Mesenchymal stem cell (in vitro differentiated cells and primary cell): ENCODE results near the gene AFG1L.

Experiments used
- DNase-seq: peaks from one replicate; pipeline ENCODE4 v3.0.0-alpha.2; 2013
- H2AFZ ChIP-seq: one replicate; pipeline ENCODE4 v1.6.1; 2013; ENCODE audit warnings: low read depth, mild to moderate bottlenecking, control low read depth, inconsistent platforms, low read length, moderate library complexity
- H2AK5ac ChIP-seq: 2 replicates; pipeline ENCODE4 v1.6.1; 2013; ENCODE audit warnings: low read length, moderate library complexity, mild to moderate bottlenecking, inconsistent platforms; ENCODE audit not compliant: severe bottlenecking
- H2BK120ac ChIP-seq: one replicate; pipeline ENCODE4 v1.6.1; 2013; ENCODE audit warnings: low read depth, mild to moderate bottlenecking, inconsistent platforms, low read length, moderate library complexity
- H2BK12ac ChIP-seq, 2 experiments: one replicate each; pipeline ENCODE4 v1.6.1; 2013; ENCODE audit warnings: inconsistent platforms in 2 of 2, low read length in 2 of 2, mild to moderate bottlenecking in 2 of 2, moderate library complexity in 2 of 2, control low read depth in 1 of 2
- H2BK15ac ChIP-seq: one replicate; pipeline ENCODE4 v1.6.1; 2013; ENCODE audit warnings: mild to moderate bottlenecking, low read depth, inconsistent platforms; ENCODE audit not compliant: poor library complexity, severe bottlenecking
- H2BK5ac ChIP-seq: 2 replicates; pipeline ENCODE4 v1.6.1; 2013; ENCODE audit warnings: low read depth, mild to moderate bottlenecking, low read length, control low read depth, inconsistent platforms; ENCODE audit not compliant: poor library complexity, severe bottlenecking
- H3K14ac ChIP-seq, 2 experiments: one replicate each; pipeline ENCODE4 v1.6.1; 2013; ENCODE audit warnings: inconsistent platforms in 2 of 2, low read length in 2 of 2, control low read depth in 1 of 2, mild to moderate bottlenecking in 1 of 2, moderate library complexity in 1 of 2
- H3K18ac ChIP-seq, 2 experiments: one replicate each; pipeline ENCODE4 v1.6.1; 2013; ENCODE audit warnings: inconsistent platforms in 2 of 2, low read length in 2 of 2, control low read depth in 1 of 2, low read depth in 1 of 2, mild to moderate bottlenecking in 1 of 2
- H3K23ac ChIP-seq, 2 experiments: one replicate each; pipeline ENCODE4 v1.6.1; 2013; ENCODE audit warnings: inconsistent platforms in 2 of 2, low read length in 2 of 2, mild to moderate bottlenecking in 2 of 2, moderate library complexity in 2 of 2, control low read depth in 1 of 2
- H3K27ac ChIP-seq: 2 replicates; pipeline ENCODE4 v1.5.1; 2013; ENCODE audit warnings: mild to moderate bottlenecking, moderate library complexity, low read length, control low read depth, inconsistent platforms; ENCODE audit not compliant: poor library complexity, severe bottlenecking
- H3K27me3 ChIP-seq, 2 experiments: 2 replicates each; pipeline versions ENCODE4 v1.6.1 to v1.7.0; 2013; ENCODE audit warnings: low read length in 2 of 2, mild to moderate bottlenecking in 2 of 2, moderate library complexity in 2 of 2, control low read depth in 1 of 2, inconsistent platforms in 1 of 2; ENCODE audit not compliant: control insufficient read depth in 1 of 2, insufficient read depth in 1 of 2
- H3K36me3 ChIP-seq, 2 experiments: 2 replicates each; pipeline versions ENCODE4 v1.6.1 to v1.7.0; 2013; ENCODE audit warnings: low read length in 2 of 2, control low read depth in 1 of 2, inconsistent platforms in 1 of 2, low read depth in 1 of 2, mild to moderate bottlenecking in 1 of 2; ENCODE audit not compliant: insufficient read depth in 2 of 2, control insufficient read depth in 1 of 2
- H3K4ac ChIP-seq, 2 experiments: one replicate each; pipeline ENCODE4 v1.6.1; 2013; ENCODE audit warnings: inconsistent platforms in 2 of 2, low read length in 2 of 2, mild to moderate bottlenecking in 2 of 2, moderate library complexity in 2 of 2, control low read depth in 1 of 2, low read depth in 1 of 2
- H3K4me1 ChIP-seq: 2 replicates; pipeline ENCODE4 v1.6.1; 2013; ENCODE audit warnings: low read depth, low read length, control low read depth; ENCODE audit not compliant: control insufficient read depth, insufficient read depth
- H3K4me2 ChIP-seq: 2 replicates; pipeline ENCODE4 v1.6.1; 2013; ENCODE audit warnings: low read length, mild to moderate bottlenecking, inconsistent platforms; ENCODE audit not compliant: poor library complexity, severe bottlenecking
- H3K4me3 ChIP-seq, 2 experiments: 2 replicates each; pipeline versions ENCODE4 v1.5.1 to v1.7.0; 2013; ENCODE audit warnings: low read length in 2 of 2, mild to moderate bottlenecking in 2 of 2, control low read depth in 1 of 2, low read depth in 1 of 2; ENCODE audit not compliant: insufficient read depth in 1 of 2
- H3K79me1 ChIP-seq: replicated peaks from 2 replicates; pipeline ENCODE4 v1.6.1; 2013; ENCODE audit warnings: mild to moderate bottlenecking, control low read depth, low read length, inconsistent platforms; ENCODE audit not compliant: poor library complexity, severe bottlenecking
- H3K9ac ChIP-seq: 2 replicates; pipeline ENCODE4 v1.7.0; 2013; ENCODE audit warnings: mild to moderate bottlenecking, low read length, moderate library complexity
- H3K9me3 ChIP-seq: 2 replicates; pipeline ENCODE4 v1.7.0; 2013; ENCODE audit warnings: mild to moderate bottlenecking, low read length; ENCODE audit not compliant: control insufficient read depth
- H4K8ac ChIP-seq: one replicate; pipeline ENCODE4 v1.6.1; 2013; ENCODE audit warnings: inconsistent platforms, mild to moderate bottlenecking, low read length, moderate library complexity
- H4K91ac ChIP-seq: one replicate; pipeline ENCODE4 v1.6.1; 2013; ENCODE audit warnings: mild to moderate bottlenecking, low read length, inconsistent platforms
- WGBS: methylation state at CpG from one replicate; pipeline ENCODE4 v1.1.7; 2013; ENCODE audit warnings: mixed read lengths; 5-methylcytosine and 5-hydroxymethylcytosine counted together

AFG1L gene

GRCh38 chr6:108437821-108438220 lies 143.0 kb downstream of the AFG1L start:
- no peak overlapping the region for H3K14ac ChIP-seq
- no peaks in the 10 kb centered on the region for H3K27me3 ChIP-seq
- no peak overlapping the region for H2BK5ac ChIP-seq
- no peak overlapping the region for H3K18ac ChIP-seq
- H4K91ac ChIP-seq, result no peak overlapping the region
- no peak overlapping the region for H3K23ac ChIP-seq
- H2BK120ac ChIP-seq, result no peak overlapping the region
- no peak overlapping the region for H3K27ac ChIP-seq
- no peaks in the 10 kb centered on the region for H3K9me3 ChIP-seq
- DNase-seq, result no peak
- no peak overlapping the region for H2BK12ac ChIP-seq
- no peak overlapping the region for H3K4me2 ChIP-seq
- H2AK5ac ChIP-seq, result no peak overlapping the region
- H3K36me3 ChIP-seq, result no peaks in the 10 kb centered on the region
- H4K8ac ChIP-seq, result no peak overlapping the region
- no peak overlapping the region for H2BK15ac ChIP-seq
- WGBS, result 95% methylated on average over 1 of the region's 1 CpG
- H3K4me3 ChIP-seq, result no peak overlapping the region
- H3K79me1 ChIP-seq, result no peaks in the 10 kb centered on the region
- no peaks in the 10 kb centered on the region for H3K4me1 ChIP-seq
- H3K9ac ChIP-seq, result no peak overlapping the region
- no peak overlapping the region for H3K4ac ChIP-seq
- no peak overlapping the region for H2AFZ ChIP-seq

- Histone ChIP-seq H3K23ac (no peak overlapping the region), H3K18ac (no peak overlapping the region), H2AK5ac (no peak overlapping the region), H3K4me2 (no peak overlapping the region), H2BK15ac (no peak overlapping the region), H3K4me1 (no peaks in the 10 kb centered on the region), H4K8ac (no peak overlapping the region), H3K4ac (no peak overlapping the region), H3K9ac (no peak overlapping the region), H3K79me1 (no peaks in the 10 kb centered on the region), H3K36me3 (no peaks in the 10 kb centered on the region), H2AFZ (no peak overlapping the region), H3K27ac (no peak overlapping the region), H3K4me3 (no peak overlapping the region), H3K9me3 (no peaks in the 10 kb centered on the region), H3K27me3 (no peaks in the 10 kb centered on the region), H2BK5ac (no peak overlapping the region), H3K14ac (no peak overlapping the region), H2BK12ac (no peak overlapping the region), H2BK120ac (no peak overlapping the region), H4K91ac (no peak overlapping the region)
- WGBS, result 87% methylated on average over 7 of the region's 8 CpGs
- no peak for DNase-seq
Measured at GRCh38 chr6:108438918-108439317, 144.1 kb downstream of the AFG1L start.

- H3K14ac ChIP-seq, result no peak overlapping the region
- H3K9ac ChIP-seq, result peak overlapping the region; percentile 12
- H2AFZ ChIP-seq, result no peak overlapping the region
- H3K9me3 ChIP-seq, result no peaks in the 10 kb centered on the region
- H2BK5ac ChIP-seq, result no peak overlapping the region
- no peak overlapping the region for H2BK12ac ChIP-seq
- no peak overlapping the region for H3K4me3 ChIP-seq
- no peak overlapping the region for H2BK15ac ChIP-seq
- no peak overlapping the region for H3K27ac ChIP-seq
- DNase-seq, result no peak
- no peak overlapping the region for H4K8ac ChIP-seq
- H2BK120ac ChIP-seq, result no peak overlapping the region
- H3K4ac ChIP-seq, result no peak overlapping the region
- H3K27me3 ChIP-seq, result no peaks in the 10 kb centered on the region
- no peak overlapping the region for H2AK5ac ChIP-seq
- no peaks in the 10 kb centered on the region for H3K79me1 ChIP-seq
- no peaks in the 10 kb centered on the region for H3K36me3 ChIP-seq
- H4K91ac ChIP-seq, result no peak overlapping the region
- H3K4me2 ChIP-seq, result no peak overlapping the region
- no peak overlapping the region for H3K23ac ChIP-seq
- no peaks in the 10 kb centered on the region for H3K4me1 ChIP-seq
- no peak overlapping the region for H3K18ac ChIP-seq
Measured at GRCh38 chr6:108441141-108441540, 146.3 kb downstream of the AFG1L start.

- 93% methylated on average over 2 of the region's 2 CpGs for WGBS
- no peak overlapping the region for H3K4me3 ChIP-seq
Measured at GRCh38 chr6:108442770-108443520, 148.1 kb downstream of the AFG1L start.

More at GRCh38 chr6:108442770-108443520, 148.1 kb downstream of the AFG1L start:
- no peak overlapping the region for H3K4ac ChIP-seq
- no peaks in the 10 kb centered on the region for H3K27me3 ChIP-seq
- no peaks in the 10 kb centered on the region for H3K9me3 ChIP-seq
- H3K4me1 ChIP-seq, result no peaks in the 10 kb centered on the region
- H4K8ac ChIP-seq, result no peak overlapping the region
- DNase-seq, result peak; percentile 20
- no peak overlapping the region for H3K4me2 ChIP-seq
- H2BK12ac ChIP-seq, result no peak overlapping the region
- no peaks in the 10 kb centered on the region for H3K36me3 ChIP-seq
- no peak overlapping the region for H3K23ac ChIP-seq
- no peak overlapping the region for H4K91ac ChIP-seq
- H2BK15ac ChIP-seq, result no peak overlapping the region
- no peak overlapping the region for H2BK120ac ChIP-seq
- H3K14ac ChIP-seq, result no peak overlapping the region
- H3K18ac ChIP-seq, result no peak overlapping the region
- no peak overlapping the region for H2AFZ ChIP-seq
- no peak overlapping the region for H2BK5ac ChIP-seq
- no peak overlapping the region for H2AK5ac ChIP-seq
- H3K27ac ChIP-seq, result no peak overlapping the region
- H3K79me1 ChIP-seq, result no peaks in the 10 kb centered on the region
- no peak overlapping the region for H3K9ac ChIP-seq
